Measurements from ENCODE around the gene RAB3B.

The RAB3B gene

DNA sequence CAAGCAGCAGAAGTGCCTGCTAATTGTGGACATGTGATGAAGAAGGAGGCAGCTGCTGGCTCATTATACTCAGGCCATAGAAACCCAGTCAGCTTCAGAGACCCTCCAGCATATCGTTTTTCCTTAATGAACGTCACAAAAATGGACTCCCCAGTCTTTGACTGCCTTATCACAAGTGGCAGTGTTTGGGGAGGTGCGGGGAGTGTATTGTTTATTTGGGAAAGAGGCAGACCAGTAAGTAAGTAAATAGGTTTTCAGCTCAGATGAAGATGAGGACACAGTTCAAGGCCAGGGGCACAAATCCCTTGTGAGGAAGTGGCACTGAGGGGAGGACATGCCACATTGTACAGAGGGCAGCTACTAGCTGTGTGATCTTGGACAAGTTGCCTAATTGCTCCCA lies 68.5 kb downstream of the RAB3B start:
- DNase-seq (no peak), ATAC-seq (no peak)
- Mint-ChIP-seq H3K27me3 (peaks cover 7% of the 10 kb centered on the region), H3K27ac (no peak overlapping the region), H3K9me3 (no peaks in the 10 kb centered on the region), H3K4me3 (no peak overlapping the region), H3K4me1 (no peaks in the 10 kb centered on the region)

DNA sequence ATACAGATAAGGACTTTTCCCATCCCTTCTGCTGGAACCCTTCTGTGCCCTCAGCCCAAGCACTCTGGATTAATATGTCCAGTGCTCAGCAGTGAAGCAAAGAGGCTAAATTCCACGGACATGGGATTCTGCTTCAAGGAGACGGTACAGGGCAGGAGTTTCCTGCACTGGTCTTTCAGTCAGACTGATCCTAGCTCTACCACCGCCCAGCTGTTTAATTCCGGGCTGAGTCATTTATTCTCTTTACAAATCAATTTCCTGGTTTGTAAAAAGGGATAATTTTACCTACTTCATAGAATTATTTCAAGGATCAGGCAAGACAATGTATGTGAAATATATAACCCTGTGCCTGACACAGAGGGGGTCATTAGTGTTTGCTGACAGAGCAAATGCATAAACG lies 70.4 kb downstream of the RAB3B start:
- ATAC-seq, result no peak
- H3K9me3 Mint-ChIP-seq, result no peaks in the 10 kb centered on the region
- H3K4me3 Mint-ChIP-seq, result no peak overlapping the region
- H3K4me1 Mint-ChIP-seq, result no peaks in the 10 kb centered on the region
- no peak overlapping the region for H3K27ac Mint-ChIP-seq
- no peak for DNase-seq
- peaks cover 7% of the 10 kb centered on the region for H3K27me3 Mint-ChIP-seq

DNA sequence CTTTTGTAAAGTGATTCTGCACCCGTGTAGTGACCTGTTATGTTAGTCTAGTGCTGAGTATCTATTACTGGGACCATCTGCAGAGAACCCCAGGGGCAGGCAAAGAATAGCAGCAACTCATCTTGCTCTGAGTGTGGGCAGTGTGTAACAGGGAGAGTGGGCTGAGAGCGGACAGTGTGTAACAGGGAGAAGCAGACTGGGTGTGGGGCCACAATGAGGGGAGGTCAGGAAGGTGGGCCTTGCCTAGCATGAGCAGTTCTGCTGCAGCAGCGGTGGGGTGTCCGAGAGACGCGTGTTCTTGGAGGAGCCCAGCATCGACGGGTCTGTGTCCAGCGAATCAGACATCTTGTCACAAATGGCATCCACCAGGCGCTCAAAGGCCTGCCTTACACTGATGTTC lies 70.8 kb downstream of the RAB3B start:
- no peaks in the 10 kb centered on the region for H3K4me1 Mint-ChIP-seq
- peaks cover 10% of the 10 kb centered on the region for H3K27me3 Mint-ChIP-seq
- DNase-seq (no peak), ATAC-seq (no peak)
- no peak overlapping the region for H3K4me3 Mint-ChIP-seq
- no peak overlapping the region for H3K27ac Mint-ChIP-seq
- no peaks in the 10 kb centered on the region for H3K9me3 Mint-ChIP-seq

DNA sequence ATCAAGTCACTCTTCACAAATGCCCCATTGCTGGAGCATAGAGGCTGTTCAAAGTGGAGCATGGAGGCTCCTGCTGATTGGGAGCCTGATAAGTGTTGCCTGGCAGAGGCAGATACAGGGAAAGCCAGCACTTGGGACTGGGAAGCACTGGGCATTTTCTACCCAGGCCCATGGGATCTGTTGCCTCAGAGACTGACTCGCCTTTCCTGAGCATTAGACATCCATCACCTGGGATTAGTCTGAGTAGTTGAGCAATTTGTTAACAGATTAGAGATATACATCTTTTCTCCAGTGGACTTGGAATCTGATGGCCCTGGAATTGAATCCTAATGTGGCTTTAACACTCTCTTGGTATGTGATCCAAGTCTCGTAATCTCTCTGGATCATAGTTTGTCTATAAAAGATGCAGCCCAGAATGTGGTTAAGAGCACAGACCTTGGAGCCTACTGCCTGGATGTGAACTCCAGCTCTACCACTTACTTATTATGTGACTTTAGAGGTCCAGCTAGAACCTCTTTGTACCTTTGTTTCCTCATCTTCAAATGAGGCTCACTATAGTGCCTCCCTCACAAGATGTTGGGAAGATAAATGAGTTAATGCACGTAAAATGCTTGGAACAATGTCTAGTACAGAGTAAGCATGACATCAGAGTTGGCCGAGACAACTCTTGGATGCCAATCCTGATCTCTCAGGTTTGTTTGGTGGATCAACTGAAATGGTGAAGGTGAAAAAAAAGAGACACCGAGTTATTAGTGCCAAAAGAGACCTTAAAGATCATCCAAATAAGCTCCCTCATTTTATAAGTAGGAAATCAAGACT lies 73.7 kb downstream of the RAB3B start:
- H3K4me1 Mint-ChIP-seq, result no peaks in the 10 kb centered on the region
- ATAC-seq (no peak), DNase-seq (no peak)
- H3K27ac Mint-ChIP-seq, result no peak overlapping the region
- H3K9me3 Mint-ChIP-seq, result no peaks in the 10 kb centered on the region
- H3K27me3 Mint-ChIP-seq, result peaks cover 12% of the 10 kb centered on the region
- no peak overlapping the region for H3K4me3 Mint-ChIP-seq

DNA sequence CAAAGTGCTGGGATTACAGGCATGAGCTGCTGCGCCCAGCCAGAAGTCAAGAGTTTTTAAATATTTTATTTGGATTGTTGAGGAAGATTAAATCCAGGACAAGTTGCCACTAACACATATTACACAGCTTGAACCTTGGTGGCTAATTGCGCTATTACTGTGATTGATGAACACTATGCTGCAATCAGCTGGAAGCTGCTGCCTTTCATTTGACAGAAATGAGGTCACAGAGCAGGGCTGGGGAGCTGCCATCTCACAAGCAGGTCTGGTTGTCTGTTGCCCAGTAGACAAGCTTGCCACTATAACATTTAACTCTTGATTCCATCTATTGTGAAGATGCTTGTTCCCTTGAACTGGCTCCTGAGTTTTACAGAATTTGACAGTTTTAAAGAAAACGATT lies 74.5 kb downstream of the RAB3B start:
- Mint-ChIP-seq H3K27ac (no peak overlapping the region), H3K4me3 (no peak overlapping the region), H3K27me3 (peaks cover 12% of the 10 kb centered on the region), H3K4me1 (no peaks in the 10 kb centered on the region), H3K9me3 (no peaks in the 10 kb centered on the region)
- no peak for DNase-seq
- no peak for ATAC-seq

DNA sequence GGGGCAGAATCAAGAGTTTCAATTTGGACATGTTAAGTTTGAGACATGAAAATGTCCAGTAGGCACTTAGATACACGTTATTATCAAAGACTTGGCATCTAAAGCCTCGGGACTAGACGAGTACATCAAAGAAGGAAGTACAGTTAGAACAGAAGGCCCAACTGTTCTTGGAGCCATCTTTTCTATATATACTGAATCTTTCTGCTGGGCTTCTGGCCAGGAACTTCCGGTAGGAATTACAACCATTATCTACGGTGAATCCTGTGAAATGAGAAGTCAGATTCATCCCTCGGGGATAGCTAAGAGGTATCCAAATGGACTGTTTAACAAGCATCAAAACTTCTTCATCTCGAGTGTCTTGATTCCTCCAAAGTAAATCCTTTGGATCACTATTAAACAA lies 77.6 kb downstream of the RAB3B start:
- H3K9me3 Mint-ChIP-seq, result no peaks in the 10 kb centered on the region
- no peak for DNase-seq
- H3K27me3 Mint-ChIP-seq, result peaks cover 6% of the 10 kb centered on the region
- H3K4me1 Mint-ChIP-seq, result no peaks in the 10 kb centered on the region
- ATAC-seq, result no peak
- no peak overlapping the region for H3K4me3 Mint-ChIP-seq
- H3K27ac Mint-ChIP-seq, result no peak overlapping the region

DNA sequence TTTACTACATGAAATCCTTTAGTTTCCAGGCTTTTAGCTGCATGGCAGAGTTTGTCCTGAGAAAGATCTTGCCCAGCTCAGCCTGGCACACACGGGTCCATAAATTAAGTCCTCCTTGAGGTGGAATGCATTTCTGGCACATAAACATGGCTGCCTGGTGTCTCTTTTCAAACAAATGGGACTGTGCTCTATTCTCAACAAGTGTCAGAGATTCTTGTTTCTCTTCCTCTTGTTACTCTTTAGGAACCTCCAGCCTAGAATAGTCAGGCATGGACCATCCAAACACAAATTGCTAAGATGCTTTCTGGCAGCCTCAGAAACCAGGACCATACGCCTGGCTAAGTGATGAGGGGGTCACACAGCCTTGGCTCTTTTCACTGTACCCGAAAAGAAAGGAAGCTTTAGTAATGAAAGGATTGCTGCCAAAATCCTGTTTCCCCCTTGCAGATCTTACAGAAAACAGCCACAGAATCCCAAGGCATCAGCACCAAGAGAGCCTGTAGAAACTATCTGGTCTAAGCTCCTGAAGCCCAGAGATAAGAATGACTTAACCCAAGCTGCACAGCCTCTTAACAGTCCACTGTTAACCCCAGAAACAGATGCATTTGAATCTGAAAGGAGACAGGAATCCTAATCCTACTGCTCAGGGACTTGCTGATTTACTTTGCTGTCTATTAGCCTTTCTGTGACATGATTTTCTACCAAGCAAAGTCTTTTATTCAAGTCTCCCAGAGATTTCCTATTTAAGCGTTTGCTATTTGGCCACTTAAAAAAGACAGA lies 80.1 kb downstream of the RAB3B start:
- DNase-seq, result no peak
- no peak for ATAC-seq
- H3K27ac Mint-ChIP-seq, result no peak overlapping the region
- H3K4me1 Mint-ChIP-seq, result peaks cover 8% of the 10 kb centered on the region
- H3K27me3 Mint-ChIP-seq, result peaks cover 6% of the 10 kb centered on the region
- no peak overlapping the region for H3K4me3 Mint-ChIP-seq
- peaks cover 0 to 7% of the 10 kb centered on the region in 2 donors for H3K9me3 Mint-ChIP-seq

DNA sequence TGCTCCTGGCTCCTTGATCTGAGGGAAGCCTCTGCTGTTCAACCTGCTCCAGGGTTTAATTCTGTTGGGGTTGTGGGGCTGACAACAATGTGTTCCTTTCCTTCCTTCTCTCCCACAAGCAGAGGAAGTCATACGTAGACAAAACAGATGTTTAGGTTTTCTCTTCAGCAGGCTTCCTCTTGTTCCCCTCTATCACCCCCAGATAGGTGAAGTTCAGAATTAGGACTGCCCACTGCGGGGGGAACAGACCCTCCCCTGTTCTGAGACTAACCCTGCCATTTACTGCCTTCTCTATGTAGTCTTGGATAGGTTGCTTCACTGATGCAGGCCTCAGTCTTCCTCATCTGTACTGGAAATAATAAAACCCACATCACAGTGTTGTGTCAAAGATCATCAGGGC lies 82.0 kb downstream of the RAB3B start:
- H3K4me3 Mint-ChIP-seq, result no peak overlapping the region
- no peaks in the 10 kb centered on the region for H3K27me3 Mint-ChIP-seq
- DNase-seq, result no peak
- H3K9me3 Mint-ChIP-seq, result peaks cover 0 to 7% of the 10 kb centered on the region in 2 donors
- ATAC-seq, result no peak
- peaks cover 8% of the 10 kb centered on the region for H3K4me1 Mint-ChIP-seq
- no peak overlapping the region for H3K27ac Mint-ChIP-seq

DNA sequence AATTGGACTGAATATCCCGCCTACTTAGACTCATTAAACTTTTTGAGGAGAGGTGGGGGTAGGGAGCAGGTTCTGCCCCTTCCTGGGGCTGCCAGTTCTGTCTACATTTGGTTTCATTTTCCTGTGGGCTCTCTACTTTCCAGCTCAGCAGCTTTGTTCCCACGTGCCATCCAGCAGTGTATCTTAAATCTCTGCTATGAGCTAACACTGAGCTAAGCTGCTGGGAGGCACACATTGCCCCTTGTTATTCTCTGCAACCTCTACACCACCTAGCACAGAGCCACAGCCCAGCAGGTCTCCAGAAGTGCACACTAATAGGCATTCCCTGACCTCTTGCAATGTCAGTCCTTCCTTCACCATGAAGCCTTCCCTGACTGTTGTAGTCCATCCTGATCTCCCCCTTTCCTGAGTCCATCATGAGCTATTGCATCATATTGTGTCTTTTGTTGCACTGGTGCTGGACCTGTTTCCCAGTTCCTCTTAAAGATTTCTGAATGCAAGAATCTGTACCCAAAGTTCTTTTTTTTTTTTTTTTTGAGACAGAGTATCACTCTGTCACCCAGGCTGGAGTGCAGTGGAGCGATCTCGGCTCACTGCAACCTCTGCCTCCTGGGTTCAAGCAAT lies 83.3 kb downstream of the RAB3B start:
- no peak for DNase-seq
- no peaks in the 10 kb centered on the region for H3K27me3 Mint-ChIP-seq
- peaks cover 8% of the 10 kb centered on the region for H3K4me1 Mint-ChIP-seq
- no peak overlapping the region for H3K27ac Mint-ChIP-seq
- H3K9me3 Mint-ChIP-seq, result peaks cover 0 to 7% of the 10 kb centered on the region in 2 donors
- ATAC-seq, result no peak
- H3K4me3 Mint-ChIP-seq, result no peak overlapping the region

DNA sequence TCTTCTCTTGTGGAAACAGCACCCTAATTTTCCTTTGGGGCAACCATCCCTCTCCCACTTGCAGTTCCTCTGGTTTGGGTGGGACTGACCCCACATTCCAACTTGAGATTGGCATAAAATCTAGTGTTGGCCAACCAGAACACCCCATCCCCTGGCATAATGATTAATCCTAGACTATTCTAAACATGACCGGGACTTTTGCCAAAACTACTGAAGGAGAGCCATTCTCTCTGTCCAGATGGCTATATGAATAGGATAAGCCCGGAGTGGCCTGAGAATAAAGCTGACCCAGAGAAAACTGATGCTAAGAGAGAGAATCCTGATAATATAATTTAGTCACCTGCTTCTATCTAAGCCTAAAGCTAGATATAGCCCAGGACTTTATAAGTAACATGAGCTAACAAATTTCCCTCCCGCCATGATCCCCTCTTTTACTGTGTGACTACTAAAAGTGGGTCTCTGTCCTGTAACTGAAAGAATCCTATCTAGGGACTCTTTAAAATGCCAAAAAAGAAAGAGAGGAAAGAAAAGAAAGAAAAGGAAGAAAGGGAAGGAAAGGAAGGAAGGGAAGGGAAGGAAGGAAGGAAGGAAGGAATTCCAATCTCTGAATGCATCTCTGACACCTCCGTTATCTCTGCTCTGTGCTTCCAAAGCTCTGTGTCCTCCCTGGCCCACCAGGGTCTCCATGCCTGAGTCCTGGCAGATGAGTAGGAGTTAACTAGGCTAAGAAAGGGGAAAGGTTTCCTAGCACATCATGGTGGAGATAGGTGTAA lies 84.0 kb downstream of the RAB3B start:
- H3K9me3 Mint-ChIP-seq, result peaks cover 0 to 7% of the 10 kb centered on the region in 2 donors
- no peak for ATAC-seq
- peaks cover under 1% of the 10 kb centered on the region for H3K27me3 Mint-ChIP-seq
- peak overlapping the region; percentile 55 to 68 for H3K27ac Mint-ChIP-seq
- no peak overlapping the region for H3K4me3 Mint-ChIP-seq
- no peak for DNase-seq
- peaks cover 8% of the 10 kb centered on the region for H3K4me1 Mint-ChIP-seq

DNA sequence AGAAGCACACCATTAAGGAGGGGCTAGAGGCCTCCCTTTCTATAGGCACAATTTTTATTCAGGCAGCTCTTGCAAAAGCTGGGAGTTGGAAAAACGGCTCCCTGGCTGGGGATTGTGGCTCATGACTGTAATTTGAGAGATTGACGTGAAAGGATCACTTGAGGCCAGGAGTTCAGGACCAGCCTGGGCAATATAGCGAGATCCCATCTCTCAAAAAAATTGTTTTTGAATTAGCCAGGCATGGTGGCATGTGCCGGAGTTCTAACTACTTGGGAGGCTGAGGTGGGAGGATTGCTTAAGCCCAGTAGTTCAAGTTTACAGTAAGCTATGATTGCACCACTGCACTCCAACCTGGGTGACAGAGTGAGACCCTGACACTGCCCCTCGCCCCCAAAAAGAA lies 88.0 kb downstream of the RAB3B start:
- DNase-seq (no peak), ATAC-seq (no peak)
- H3K27me3 Mint-ChIP-seq, result peaks cover 18% of the 10 kb centered on the region
- H3K27ac Mint-ChIP-seq, result no peak overlapping the region
- peaks cover 0 to 7% of the 10 kb centered on the region in 2 donors for H3K9me3 Mint-ChIP-seq
- H3K4me1 Mint-ChIP-seq, result peaks cover 6% of the 10 kb centered on the region
- no peak overlapping the region for H3K4me3 Mint-ChIP-seq

DNA sequence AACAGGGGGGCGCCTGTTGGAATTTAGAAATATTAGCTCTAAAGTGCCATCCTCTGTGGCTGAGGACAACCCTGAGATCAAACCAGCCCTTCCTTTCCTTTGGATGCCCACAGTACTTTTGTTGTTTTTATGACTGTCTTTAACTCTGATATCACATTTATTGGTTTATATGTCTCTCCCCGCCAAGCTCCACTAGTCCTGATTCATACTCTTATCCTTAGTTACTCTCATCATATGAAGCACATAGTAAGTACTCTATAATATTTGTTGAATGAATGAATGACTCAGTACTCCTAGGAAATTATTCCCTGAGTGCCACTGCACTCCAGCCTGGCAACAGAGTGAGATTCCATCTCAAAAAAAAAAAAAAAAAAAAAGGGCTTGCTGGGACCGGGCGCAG lies 89.3 kb downstream of the RAB3B start:
- DNase-seq (no peak), ATAC-seq (no peak)
- peaks cover 22% of the 10 kb centered on the region for H3K27me3 Mint-ChIP-seq
- H3K4me1 Mint-ChIP-seq, result no peaks in the 10 kb centered on the region
- no peak overlapping the region for H3K4me3 Mint-ChIP-seq
- H3K27ac Mint-ChIP-seq, result no peak overlapping the region
- no peaks in the 10 kb centered on the region for H3K9me3 Mint-ChIP-seq

DNA sequence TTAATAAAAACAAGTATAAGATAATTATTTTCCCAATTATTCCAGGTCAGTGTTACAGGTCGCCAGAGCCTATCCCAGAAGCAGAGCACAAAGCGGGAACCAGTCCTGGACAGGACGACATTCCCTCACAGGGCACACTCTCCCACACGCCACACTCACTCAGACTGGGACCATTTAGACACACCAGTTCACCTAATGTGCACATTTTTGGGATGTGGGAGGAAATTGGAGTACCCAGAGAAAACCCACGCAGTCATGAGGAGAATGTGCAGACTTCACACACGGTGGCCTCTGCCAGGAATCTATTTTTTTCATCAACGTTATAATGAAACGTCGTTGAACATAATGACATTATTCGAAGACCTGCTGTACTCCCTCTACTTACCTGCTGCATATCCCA lies 91.5 kb downstream of the RAB3B start:
- Mint-ChIP-seq H3K27ac (no peak overlapping the region), H3K4me3 (no peak overlapping the region), H3K4me1 (no peaks in the 10 kb centered on the region), H3K27me3 (peaks cover 41% of the 10 kb centered on the region), H3K9me3 (no peaks in the 10 kb centered on the region)
- no peak for ATAC-seq
- no peak for DNase-seq

DNA sequence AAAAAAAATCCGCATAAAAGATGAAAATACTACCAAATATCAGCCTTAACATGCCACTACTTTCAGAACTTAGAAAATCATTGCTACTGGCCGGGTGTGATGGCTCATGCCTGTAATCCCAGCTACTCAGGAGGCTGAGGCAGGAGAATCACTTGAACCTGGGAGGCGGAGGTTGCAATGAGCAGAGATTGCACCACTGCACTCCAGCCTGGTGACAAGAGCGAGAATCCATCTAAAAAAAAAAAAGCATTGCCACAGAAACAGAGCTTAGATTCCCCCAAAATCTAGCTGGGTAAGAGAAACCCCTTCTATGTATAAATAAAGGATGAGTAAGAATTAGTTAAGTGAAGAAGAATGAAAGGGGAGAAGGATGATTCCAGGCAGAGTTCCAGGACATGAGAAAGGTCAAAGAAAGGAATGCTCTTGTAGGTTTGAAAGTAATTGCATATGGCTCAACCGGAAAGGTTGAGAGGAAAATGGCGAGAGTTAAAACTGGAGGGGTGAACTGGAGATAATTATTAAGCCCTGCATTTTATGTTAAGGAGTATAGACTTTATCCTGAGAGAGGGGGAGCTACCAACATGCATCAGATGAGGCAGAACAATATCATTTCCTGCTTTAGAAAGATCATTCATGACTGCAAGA lies 92.3 kb downstream of the RAB3B start:
- H3K27ac Mint-ChIP-seq, result no peak overlapping the region
- H3K4me3 Mint-ChIP-seq, result no peak overlapping the region
- peaks cover 49% of the 10 kb centered on the region for H3K27me3 Mint-ChIP-seq
- no peaks in the 10 kb centered on the region for H3K9me3 Mint-ChIP-seq
- DNase-seq (no peak), ATAC-seq (no peak)
- H3K4me1 Mint-ChIP-seq, result no peaks in the 10 kb centered on the region

DNA sequence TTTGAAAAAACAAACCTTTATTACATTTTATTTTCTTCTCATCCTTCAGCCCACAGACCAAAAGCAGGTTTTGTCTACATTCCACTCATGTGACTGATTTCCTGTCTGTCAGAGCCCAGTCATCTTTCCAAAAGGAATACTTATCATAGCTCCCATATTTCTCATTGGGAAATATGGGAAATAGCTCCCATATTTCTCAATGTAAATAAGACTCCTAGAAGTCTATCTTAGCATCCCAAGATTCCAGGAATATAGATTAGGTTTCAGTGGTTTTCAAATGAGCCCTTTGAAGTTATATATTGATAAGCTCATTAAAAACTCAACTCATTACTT lies 92.8 kb downstream of the RAB3B start:
- ATAC-seq (no peak), DNase-seq (no peak)
- no peaks in the 10 kb centered on the region for H3K4me1 Mint-ChIP-seq
- H3K27me3 Mint-ChIP-seq, result peaks cover 52% of the 10 kb centered on the region
- H3K27ac Mint-ChIP-seq, result no peak overlapping the region
- no peaks in the 10 kb centered on the region for H3K9me3 Mint-ChIP-seq
- no peak overlapping the region for H3K4me3 Mint-ChIP-seq
